SK-MEL-5 (cell line): Measurements from ENCODE around the gene URB1. TPM values are rescaled to one million over a fixed set of nuclear protein-coding genes. Genes with fewer than 3 reads are reported as not detected.
A peak's percentile ranks its signal among the peaks of the same experiment; 100 is the strongest.
"Not testable (repeated sequence)": the region's sequence is repeated elsewhere in the genome, so short reads cannot be mapped to it uniquely, and the experiment has no call there.

Experiments used
- DNase-seq: peaks from one replicate; pipeline ENCODE4 v3.0.0-alpha.2; 2016; ENCODE audit warnings: low read depth, low spot score
- in situ Hi-C: cut with HindIII; loops from 2 replicates; pipeline ENCODE4 v1.10.0; 2016; ENCODE audit warnings: low sequenced_read_pairs, high pct_unique_total_duplicates, low pct_unique_long_range_greater_than_20kb
- small RNA-seq, 2 experiments: library from RNA; depleted of rRNA; stranded (forward); fragments of <200 nt; gene quantifications; one replicate each; pipeline ENCODE3, GENCODE V24; 2014
- total RNA-seq: library from RNA; depleted of rRNA; stranded (reverse); fragments of >200 nt; shearing (Covaris generic); gene quantifications from 2 replicates; pipeline ENCODE4 v1.2.3, GENCODE V29; 2014; rRNA removed

The URB1 gene
- total RNA-seq, 1 experiment from 2014 or later: 34.2 TPM

- in situ Hi-C loops: no loop called here
- DNase-seq: no peak
These were observed 95.4 kb downstream of the URB1 start for GRCh38 chr21:32297449-32297848.

DNA sequence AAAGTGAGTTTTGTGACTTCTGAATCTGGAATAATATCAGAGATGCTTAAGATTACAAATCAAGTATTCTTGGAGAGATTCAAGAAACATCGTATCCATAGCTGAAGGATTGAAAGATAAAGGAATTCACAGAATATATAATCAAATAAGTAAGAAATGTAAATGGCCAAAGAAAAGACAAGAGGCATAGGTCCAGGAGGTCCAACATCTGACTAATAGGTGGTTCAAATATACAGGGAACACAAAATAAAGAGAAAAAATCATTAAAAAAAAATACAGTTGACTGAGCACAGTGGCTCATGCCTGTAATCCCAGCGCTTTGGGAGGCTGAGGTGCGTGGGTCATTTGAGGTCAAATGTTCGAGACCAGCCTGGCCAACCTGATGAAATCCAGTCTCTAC lies 107.3 kb downstream of the URB1 start:
- in situ Hi-C loops: no loop called here
- DNase-seq: no peak

DNA sequence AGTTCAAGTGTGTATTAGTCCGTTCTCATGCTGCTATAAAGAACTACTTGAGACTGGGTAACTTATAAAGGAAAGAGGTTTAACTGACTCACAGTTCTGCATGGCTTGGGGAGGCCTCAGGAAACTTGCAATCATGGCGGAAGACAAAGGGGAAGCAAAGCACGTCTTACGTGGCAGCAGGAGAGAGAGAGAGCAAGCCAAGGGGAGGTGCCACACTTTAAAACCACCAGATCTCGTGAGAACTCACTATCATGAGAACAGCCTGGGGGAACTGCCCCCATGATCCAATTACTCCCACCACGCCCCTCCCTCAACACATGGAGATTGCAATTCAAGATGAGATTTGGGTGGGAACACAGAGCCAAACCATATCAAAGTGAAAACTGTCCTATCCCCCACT lies 109.8 kb downstream of the URB1 start:
- no peak for DNase-seq
- in situ Hi-C loops: no loop called here

GRCh38 chr21:32281531-32281930 lies 111.3 kb downstream of the URB1 start:
- DNase-seq: no peak
- in situ Hi-C loops: no loop called here

DNA sequence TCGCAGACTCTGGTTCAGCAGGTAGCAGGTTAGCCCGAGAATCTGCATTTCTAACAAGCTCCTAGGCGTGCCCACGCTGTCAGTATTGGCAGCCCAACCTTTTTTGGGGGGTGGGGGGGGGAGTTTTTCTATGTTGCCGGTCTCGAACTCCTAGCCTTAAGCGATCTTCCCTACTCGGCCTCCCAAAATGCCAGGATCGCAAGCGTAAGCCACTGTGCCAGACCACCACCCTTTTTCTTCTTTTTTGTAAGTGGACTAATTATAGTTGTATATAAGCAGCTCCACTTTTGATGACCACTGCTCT lies 113.5 kb downstream of the URB1 start:
- DNase-seq: no peak
- in situ Hi-C loops: no loop called here

DNA sequence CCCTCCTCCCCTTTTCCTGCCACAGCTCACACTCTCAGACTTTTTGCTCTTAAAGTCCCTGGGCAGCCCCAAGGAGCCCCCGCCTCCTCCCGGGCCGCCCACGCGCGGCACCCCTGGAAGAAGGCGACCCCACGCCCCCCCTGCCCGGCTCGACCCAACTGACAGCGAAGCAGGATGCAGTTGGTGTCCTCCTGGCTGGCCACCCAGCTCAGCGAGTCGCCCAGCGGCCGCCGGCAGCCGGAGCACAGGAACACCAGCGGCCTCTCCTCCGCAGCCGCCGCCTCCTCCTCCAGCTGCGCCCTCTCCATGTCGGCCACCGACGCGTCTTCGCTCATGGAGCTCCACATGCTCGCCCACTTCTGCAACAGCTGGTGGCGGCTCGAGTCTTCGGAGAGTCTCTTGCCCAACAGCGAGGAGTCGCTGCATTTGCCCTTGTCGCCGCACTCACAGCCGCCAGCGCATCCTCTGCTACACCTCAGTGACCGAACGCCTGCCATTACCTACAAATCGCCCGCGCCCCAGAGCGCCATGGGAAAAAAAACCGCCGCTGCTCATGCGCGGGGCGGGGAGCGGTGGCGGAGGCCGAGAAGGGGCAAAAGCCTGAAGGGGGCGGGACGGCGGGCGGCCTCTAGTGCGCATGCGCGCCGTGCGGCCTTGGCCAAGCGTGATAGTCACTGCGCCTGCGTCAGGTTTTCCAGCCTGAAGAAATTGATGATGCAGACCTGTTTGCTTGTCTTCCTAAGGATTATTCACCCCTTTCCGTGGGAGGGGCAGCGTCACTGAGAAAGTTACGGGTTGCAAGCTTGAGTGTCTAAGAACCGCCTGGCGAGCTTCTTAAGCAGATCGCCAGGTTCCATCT lies 114.1 kb downstream of the URB1 start, which contains the start of gene MIS18A:
Gene MIS18A (minus strand): TSS at position 532 of the 859 bp plus-strand sequence. CDS start 35 bp downstream, at position 497.
- in situ Hi-C loops: no loop called here

GRCh38 chr21:32278103-32278502 lies 114.7 kb downstream of the URB1 start:
- no peak for DNase-seq
- in situ Hi-C loops: no loop called here

More for the DNA sequence above, 114.1 kb downstream of the URB1 start, which contains the start of gene MIS18A:
- peak; percentile 91 for DNase-seq

GRCh38 chr21:32276671-32277070 lies 116.1 kb downstream of the URB1 start:
- in situ Hi-C loops: no loop called here
- DNase-seq: no peak

DNA sequence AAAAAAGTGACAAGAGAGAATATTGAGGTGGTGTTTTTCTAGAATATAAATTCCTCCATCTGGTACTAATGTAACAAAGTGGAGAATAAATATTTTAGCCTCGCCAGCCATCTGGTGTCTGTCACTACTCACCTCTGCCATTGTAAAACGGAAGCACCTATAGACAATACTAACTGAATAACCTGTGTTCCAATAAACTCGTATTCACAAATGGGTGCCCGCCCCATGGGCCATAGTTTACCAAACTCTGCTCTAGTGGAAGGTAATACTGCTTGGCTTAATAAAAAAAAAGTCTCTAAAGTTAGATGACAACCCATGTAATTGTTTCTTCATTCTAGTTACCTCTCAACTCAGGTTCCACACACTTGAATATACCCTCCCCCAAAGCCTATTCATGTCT lies 122.1 kb downstream of the URB1 start:
- in situ Hi-C loops: no loop called here
- DNase-seq: no peak

- DNase-seq, in situ Hi-C loops: not testable (repeated sequence)
These were observed 127.5 kb downstream of the URB1 start for GRCh38 chr21:32265321-32265720.

DNA sequence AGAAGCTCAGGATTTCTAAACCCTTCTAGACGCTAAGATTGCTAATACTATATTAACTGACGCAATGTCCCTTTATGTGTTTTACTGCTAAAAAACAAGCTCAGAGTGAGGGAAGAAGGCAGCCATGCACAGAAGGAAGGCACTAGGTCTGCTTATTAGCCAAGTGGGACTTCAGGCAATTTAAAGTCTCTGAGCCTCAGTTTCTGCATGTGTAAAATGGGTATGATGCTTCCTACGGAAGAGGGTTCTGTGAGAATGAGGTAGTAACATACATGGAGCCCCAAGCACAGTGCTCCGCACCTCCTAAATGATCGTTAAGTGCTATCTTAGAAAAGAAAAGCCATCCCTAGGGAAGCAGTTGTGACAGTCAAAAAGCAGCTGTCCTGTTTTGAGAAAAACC lies 130.9 kb downstream of the URB1 start:
- in situ Hi-C loops: no loop called here
- DNase-seq: no peak

Small RNA genes within 50 kb of the gene (small RNA-seq; reads per million reads assigned to genes)
- 5.5 to 39.3 reads per million in 2 experiments for gene SNORA80A

Other genes starting within 250 kb of the URB1 start
- gene MIS18A, start 114.0 kb downstream of the URB1 start, total RNA-seq: 10.5 and 12.1 TPM in 2 replicates
- not detected in 2 replicates for gene MRAP, start 94.2 kb downstream of the URB1 start, total RNA-seq
- 1.1 and 5.0 TPM in 2 replicates for gene EVA1C, start 19.7 kb upstream of the URB1 start, total RNA-seq
- 0.53 TPM in 1 of 2 replicates, not detected in the other for gene TCP10L, start 192.5 kb upstream of the URB1 start, total RNA-seq
- gene CFAP298, start 219.4 kb upstream of the URB1 start, total RNA-seq: 45.4 and 55.3 TPM in 2 replicates